Measurements from ENCODE around the gene CORT. TPM values are rescaled to one million over a fixed set of nuclear protein-coding genes. Genes with fewer than 3 reads are reported as not detected.

The CORT gene
- polyA plus RNA-seq, 1 donor (not counting 4 experiments of a cell fraction or from before 2014, with no cell fraction given), result 0.17 TPM

GRCh38 chr1:10402729-10403274 lies 47.0 kb upstream of the CORT start:
- Histone ChIP-seq H3K36me3 (ENCODE audit: control insufficient read depth in 2 of 2, extremely low read depth in 1 of 2, insufficient read depth in 2 of 2, low read length in 2 of 2) (peaks cover 19 to 30% of the 10 kb centered on the region in 2 experiments), H3K4me1 (ENCODE audit: control insufficient read depth, extremely low read depth, insufficient read depth, low read length) (peaks cover 7% of the 10 kb centered on the region), H3K9ac (ENCODE audit: control insufficient read depth, extremely low read depth, insufficient read depth, low read length) (no peak overlapping the region), H3K9me1 (ENCODE audit: control insufficient read depth, extremely low read depth, insufficient read depth, low read length) (no peaks in the 10 kb centered on the region), H3K4me2 (ENCODE audit: control insufficient read depth, extremely low read depth, insufficient read depth, low read depth, low read length) (no peak overlapping the region), H3K27ac (ENCODE audit: control insufficient read depth, insufficient read depth, low read length) (peak overlapping the region; percentile 14), H3K79me2 (ENCODE audit: control insufficient read depth, insufficient read depth, low read length) (peaks cover 23% of the 10 kb centered on the region), H2AFZ (ENCODE audit: control insufficient read depth, low read length) (no peak overlapping the region), H4K20me1 (ENCODE audit: control insufficient read depth, extremely low read depth, insufficient read depth, low read length) (peaks cover 3% of the 10 kb centered on the region), H3K9me3 (ENCODE audit: control insufficient read depth, low read depth, low read length) (no peaks in the 10 kb centered on the region), H3K27me3 (ENCODE audit: control insufficient read depth, extremely low read depth, insufficient read depth, low read length) (no peaks in the 10 kb centered on the region), H3K4me3 (ENCODE audit: control insufficient read depth in 2 of 3, extremely low read depth in 1 of 3, insufficient read depth in 2 of 3, low read depth in 1 of 3, low read length in 3 of 3) (no peak overlapping the region)
- dilution Hi-C loops (cut with MboI; ENCODE audit: extremely low pct_ligation_motif_present, low sequenced_read_pairs), result no loop called here
- DNase-seq (ENCODE audit: low read depth, low spot score), result no peak
- FAIRE-seq, result no peak
- TF ChIP-seq, protein P1, sequence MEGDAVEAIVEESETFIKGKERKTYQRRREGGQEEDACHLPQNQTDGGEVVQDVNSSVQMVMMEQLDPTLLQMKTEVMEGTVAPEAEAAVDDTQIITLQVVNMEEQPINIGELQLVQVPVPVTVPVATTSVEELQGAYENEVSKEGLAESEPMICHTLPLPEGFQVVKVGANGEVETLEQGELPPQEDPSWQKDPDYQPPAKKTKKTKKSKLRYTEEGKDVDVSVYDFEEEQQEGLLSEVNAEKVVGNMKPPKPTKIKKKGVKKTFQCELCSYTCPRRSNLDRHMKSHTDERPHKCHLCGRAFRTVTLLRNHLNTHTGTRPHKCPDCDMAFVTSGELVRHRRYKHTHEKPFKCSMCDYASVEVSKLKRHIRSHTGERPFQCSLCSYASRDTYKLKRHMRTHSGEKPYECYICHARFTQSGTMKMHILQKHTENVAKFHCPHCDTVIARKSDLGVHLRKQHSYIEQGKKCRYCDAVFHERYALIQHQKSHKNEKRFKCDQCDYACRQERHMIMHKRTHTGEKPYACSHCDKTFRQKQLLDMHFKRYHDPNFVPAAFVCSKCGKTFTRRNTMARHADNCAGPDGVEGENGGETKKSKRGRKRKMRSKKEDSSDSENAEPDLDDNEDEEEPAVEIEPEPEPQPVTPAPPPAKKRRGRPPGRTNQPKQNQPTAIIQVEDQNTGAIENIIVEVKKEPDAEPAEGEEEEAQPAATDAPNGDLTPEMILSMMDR (optimal IDR thresholded peaks at IDR 0.05 in 1 of 3, IDR thresholded peaks at IDR 0.05 in 1 of 3, conservative IDR thresholded peaks at IDR 0.05 in 1 of 3; ENCODE audit: extremely low read depth in 1 of 3, insufficient read depth in 2 of 3, low read length in 3 of 3), result no peak
- no peak for TF ChIP-seq EZH2 (IDR thresholded peaks at IDR 0.05; ENCODE audit: low read length)

DNA sequence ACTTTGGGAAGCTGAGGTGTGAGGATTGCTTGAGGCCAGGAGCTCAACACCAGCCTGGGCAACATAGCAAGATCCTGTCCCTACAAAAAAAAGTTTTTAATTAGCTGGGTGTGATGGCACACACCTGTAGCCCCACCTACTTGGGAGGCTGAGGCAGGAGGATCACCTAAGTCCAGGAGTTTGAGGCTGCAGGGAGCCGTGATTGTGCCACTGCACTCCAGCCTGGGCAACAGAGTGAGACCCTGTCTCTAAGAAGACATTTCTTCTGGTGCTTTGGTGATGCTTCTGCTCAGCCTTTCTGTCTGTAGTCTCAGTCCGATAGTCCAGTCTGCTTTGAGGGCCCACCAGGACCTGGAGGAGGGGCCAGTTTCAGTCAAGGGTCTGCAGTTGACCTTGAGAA lies 42.6 kb upstream of the CORT start:
- Histone ChIP-seq H3K9me3 (ENCODE audit: control insufficient read depth, low read depth, low read length) (no peaks in the 10 kb centered on the region), H3K4me3 (ENCODE audit: control insufficient read depth in 2 of 3, extremely low read depth in 1 of 3, insufficient read depth in 2 of 3, low read depth in 1 of 3, low read length in 3 of 3) (no peak overlapping the region), H3K9me1 (ENCODE audit: control insufficient read depth, extremely low read depth, insufficient read depth, low read length) (no peaks in the 10 kb centered on the region), H3K27me3 (ENCODE audit: control insufficient read depth, extremely low read depth, insufficient read depth, low read length) (no peaks in the 10 kb centered on the region), H3K27ac (ENCODE audit: control insufficient read depth, insufficient read depth, low read length) (no peak overlapping the region), H4K20me1 (ENCODE audit: control insufficient read depth, extremely low read depth, insufficient read depth, low read length) (peaks cover 3% of the 10 kb centered on the region), H3K4me2 (ENCODE audit: control insufficient read depth, extremely low read depth, insufficient read depth, low read depth, low read length) (no peak overlapping the region), H3K9ac (ENCODE audit: control insufficient read depth, extremely low read depth, insufficient read depth, low read length) (no peak overlapping the region), H2AFZ (ENCODE audit: control insufficient read depth, low read length) (no peak overlapping the region), H3K36me3 (ENCODE audit: control insufficient read depth in 2 of 2, extremely low read depth in 1 of 2, insufficient read depth in 2 of 2, low read length in 2 of 2) (peaks cover 40 to 54% of the 10 kb centered on the region in 2 experiments), H3K79me2 (ENCODE audit: control insufficient read depth, insufficient read depth, low read length) (no peaks in the 10 kb centered on the region), H3K4me1 (ENCODE audit: control insufficient read depth, extremely low read depth, insufficient read depth, low read length) (no peaks in the 10 kb centered on the region)
- FAIRE-seq, result no peak
- TF ChIP-seq, protein P1 (optimal IDR thresholded peaks at IDR 0.05 in 1 of 3, IDR thresholded peaks at IDR 0.05 in 1 of 3, conservative IDR thresholded peaks at IDR 0.05 in 1 of 3; ENCODE audit: extremely low read depth in 1 of 3, insufficient read depth in 2 of 3, low read length in 3 of 3), result no peak
- no peak for TF ChIP-seq EZH2 (IDR thresholded peaks at IDR 0.05; ENCODE audit: low read length)
- dilution Hi-C loops (cut with MboI; ENCODE audit: extremely low pct_ligation_motif_present, low sequenced_read_pairs), result no loop called here
- no peak for DNase-seq (ENCODE audit: low read depth, low spot score)

Data from keratinocyte (primary cell).